LNCAP (cell line): ENCODE results near the gene SPATA20.

ENCODE experiments used
- TF ChIP-seq, protein P1 (sequence below): fragments of 450-650 bp; IDR thresholded peaks from 2 replicates; pipeline ENCODE4 v1.5.1; 2017; ENCODE audit warnings: mild to moderate bottlenecking

SPATA20 gene

DNA sequence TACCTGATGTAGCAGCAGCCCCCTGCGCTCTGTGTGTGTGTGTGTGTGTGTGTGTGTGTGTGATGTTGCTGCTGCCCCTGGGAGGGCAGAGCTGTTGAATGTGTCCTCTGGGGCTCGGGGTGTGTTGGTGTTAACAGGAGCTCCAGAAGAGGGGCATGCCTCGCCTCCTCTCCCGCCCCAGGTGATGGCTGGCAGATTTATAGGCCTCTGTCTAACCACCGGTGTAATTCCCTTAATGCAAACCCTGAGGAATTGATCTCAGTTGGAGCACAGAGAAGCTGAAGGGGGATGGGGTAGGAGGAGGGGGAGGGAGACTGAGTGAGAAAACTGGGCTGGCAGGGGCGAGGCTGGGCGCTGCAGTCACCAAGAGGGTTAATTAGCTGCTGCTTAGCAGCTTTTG is 23.6 kb downstream of the SPATA20 start:
- TF ChIP-seq, protein P1, sequence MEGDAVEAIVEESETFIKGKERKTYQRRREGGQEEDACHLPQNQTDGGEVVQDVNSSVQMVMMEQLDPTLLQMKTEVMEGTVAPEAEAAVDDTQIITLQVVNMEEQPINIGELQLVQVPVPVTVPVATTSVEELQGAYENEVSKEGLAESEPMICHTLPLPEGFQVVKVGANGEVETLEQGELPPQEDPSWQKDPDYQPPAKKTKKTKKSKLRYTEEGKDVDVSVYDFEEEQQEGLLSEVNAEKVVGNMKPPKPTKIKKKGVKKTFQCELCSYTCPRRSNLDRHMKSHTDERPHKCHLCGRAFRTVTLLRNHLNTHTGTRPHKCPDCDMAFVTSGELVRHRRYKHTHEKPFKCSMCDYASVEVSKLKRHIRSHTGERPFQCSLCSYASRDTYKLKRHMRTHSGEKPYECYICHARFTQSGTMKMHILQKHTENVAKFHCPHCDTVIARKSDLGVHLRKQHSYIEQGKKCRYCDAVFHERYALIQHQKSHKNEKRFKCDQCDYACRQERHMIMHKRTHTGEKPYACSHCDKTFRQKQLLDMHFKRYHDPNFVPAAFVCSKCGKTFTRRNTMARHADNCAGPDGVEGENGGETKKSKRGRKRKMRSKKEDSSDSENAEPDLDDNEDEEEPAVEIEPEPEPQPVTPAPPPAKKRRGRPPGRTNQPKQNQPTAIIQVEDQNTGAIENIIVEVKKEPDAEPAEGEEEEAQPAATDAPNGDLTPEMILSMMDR, result no peak

DNA sequence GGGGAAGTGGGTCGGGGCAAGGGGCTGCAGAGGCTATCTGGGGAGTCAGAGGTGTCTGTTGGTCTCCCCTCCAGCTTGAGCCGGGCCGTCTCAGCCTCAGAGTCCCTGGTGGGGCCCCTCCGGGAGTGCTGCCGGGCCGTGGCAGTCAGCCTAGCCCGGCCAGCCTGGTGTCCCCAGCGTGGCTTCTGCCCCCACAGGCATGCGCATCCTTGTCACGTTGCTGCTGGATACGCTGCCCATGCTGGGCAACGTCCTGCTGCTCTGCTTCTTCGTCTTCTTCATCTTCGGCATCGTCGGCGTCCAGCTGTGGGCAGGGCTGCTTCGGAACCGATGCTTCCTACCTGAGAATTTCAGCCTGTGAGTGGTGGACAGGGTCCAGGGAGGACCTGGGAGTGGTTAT is 24.7 kb downstream of the SPATA20 start:
- TF ChIP-seq, protein P1, result no peak

DNA sequence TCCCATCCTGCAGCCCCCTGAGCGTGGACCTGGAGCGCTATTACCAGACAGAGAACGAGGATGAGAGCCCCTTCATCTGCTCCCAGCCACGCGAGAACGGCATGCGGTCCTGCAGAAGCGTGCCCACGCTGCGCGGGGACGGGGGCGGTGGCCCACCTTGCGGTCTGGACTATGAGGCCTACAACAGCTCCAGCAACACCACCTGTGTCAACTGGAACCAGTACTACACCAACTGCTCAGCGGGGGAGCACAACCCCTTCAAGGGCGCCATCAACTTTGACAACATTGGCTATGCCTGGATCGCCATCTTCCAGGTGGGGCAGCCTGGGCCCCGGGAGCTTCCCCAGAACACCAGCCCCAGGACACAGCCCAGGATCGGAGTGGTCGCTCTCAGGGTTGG is 25.6 kb downstream of the SPATA20 start:
- TF ChIP-seq, protein P1, result no peak

DNA sequence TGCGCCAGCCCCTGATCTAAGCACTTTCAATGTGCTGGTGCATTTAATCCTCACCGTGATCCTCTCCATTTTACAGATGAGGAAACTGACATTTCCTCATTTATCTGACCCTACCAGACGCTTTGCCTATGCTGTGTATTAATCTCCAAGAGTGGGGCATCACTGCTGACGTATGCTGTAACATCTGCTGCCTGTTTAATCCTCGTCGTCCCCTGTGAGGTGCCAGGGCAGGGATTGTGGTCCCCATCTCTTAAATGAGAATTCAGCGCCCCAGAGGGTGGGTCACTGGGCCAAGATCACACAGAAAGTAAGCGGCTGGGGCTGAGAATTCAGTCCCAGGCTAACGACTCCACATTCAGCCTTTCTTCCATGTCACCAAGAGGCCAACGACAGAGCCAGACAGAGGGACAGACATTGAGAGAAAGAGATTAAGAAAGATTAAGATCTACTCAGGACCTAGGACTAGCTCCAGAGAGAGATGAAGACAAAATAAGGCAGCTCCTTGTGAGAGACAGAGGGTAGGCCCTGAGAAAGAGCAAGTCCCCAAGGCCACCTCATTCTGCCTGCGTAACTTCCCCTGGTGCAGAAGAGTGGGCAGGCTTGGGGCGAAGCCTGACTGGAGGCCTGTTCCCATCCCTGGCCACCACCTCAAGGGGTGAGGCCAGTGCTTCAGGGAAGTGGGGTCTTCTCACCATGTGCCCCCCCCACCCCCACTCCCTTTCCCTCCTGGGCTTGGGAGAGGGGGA is 27.1 kb downstream of the SPATA20 start:
- TF ChIP-seq, protein P1, result no peak

DNA sequence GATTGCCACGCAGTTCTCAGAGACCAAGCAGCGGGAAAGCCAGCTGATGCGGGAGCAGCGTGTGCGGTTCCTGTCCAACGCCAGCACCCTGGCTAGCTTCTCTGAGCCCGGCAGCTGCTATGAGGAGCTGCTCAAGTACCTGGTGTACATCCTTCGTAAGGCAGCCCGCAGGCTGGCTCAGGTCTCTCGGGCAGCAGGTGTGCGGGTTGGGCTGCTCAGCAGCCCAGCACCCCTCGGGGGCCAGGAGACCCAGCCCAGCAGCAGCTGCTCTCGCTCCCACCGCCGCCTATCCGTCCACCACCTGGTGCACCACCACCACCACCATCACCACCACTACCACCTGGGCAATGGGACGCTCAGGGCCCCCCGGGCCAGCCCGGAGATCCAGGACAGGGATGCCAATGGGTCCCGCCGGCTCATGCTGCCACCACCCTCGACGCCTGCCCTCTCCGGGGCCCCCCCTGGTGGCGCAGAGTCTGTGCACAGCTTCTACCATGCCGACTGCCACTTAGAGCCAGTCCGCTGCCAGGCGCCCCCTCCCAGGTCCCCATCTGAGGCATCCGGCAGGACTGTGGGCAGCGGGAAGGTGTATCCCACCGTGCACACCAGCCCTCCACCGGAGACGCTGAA is 28.7 kb downstream of the SPATA20 start:
- TF ChIP-seq, protein P1, result no peak

DNA sequence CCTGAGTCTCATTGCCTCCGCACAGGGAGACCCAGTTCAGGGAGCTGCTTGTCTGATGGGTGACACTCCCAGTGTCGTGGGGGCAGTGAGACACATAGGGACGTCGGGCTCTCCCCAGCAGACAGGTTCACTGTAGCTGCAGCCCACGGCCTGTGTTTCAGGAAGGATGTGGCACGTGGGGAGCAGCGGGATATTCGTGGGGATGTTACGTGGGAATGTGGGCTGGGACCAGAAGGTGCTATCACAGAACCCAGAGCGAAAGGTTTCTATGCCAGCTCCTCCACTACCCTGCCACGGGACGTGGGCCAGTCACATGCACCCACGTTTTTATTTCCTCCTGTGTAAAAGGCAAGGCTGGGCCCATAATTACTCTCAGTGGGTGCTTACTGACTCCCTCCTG is 29.9 kb downstream of the SPATA20 start:
- TF ChIP-seq, protein P1, result no peak

DNA sequence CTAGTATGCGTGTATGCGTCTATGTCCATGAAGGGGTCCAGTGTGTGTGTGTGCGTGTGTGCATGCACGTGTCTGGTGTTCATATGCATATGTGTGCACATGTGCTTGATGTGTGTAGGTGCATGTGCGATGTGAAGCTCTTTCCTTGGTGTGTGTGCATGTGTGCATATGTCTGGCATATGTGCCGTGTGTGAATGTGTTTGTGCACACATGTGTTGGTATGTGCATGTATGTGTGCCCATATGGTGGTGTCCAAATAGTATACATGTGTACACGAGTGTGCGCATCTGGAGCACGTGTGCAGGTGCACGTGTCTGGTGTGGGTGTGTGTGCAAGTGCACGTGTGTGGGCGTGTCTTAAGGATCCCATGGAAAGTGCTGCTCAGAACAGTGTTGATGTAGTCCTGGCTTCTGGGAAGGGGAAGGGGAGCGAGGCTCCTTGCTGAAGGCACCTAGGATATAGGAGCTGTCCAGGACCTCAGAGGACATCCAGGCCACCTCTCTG is 30.5 kb downstream of the SPATA20 start:
- TF ChIP-seq, protein P1, result no peak
